ENCODE data around the gene NEMF.
"Not testable (repeated sequence)": the region's sequence is repeated elsewhere in the genome, so short reads cannot be mapped to it uniquely, and the experiment has no call there.

Gene NEMF

GRCh38 chr14:49849213-49849847 lies 3.3 kb downstream of the NEMF start:
- FAIRE-seq, result no peak
- DNase-seq (ENCODE audit: insufficient read length, low spot score), result no peak

- DNase-seq (ENCODE audit: insufficient read length, low spot score) (no peak), FAIRE-seq (no peak)
Observed at GRCh38 chr14:49828640-49829039, 23.9 kb downstream of the NEMF start.

DNA sequence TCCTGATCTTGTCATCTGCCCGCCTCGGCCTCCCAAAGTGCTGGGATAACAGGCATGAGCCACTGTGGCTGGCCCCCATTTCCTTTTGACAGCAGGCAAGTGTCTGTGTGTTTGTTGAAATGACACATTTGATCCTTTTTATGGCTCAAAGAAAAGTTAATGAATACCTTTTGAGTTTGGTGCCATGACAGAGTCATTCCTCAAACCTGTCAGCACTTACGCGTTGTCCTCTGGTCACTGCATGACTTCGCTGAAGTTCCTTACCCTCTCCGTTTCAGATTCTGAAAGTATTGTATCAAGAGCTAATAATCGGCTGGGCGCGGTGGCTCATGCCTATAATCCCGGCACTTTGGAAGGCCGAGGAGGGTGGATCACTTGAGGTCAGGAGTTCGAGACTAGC lies 32.4 kb downstream of the NEMF start:
- FAIRE-seq (no peak), DNase-seq (ENCODE audit: insufficient read length, low spot score) (no peak)

- FAIRE-seq, result no peak
- no peak for DNase-seq (ENCODE audit: insufficient read length, low spot score)
Observed at GRCh38 chr14:49816844-49817243, 35.7 kb downstream of the NEMF start.

DNA sequence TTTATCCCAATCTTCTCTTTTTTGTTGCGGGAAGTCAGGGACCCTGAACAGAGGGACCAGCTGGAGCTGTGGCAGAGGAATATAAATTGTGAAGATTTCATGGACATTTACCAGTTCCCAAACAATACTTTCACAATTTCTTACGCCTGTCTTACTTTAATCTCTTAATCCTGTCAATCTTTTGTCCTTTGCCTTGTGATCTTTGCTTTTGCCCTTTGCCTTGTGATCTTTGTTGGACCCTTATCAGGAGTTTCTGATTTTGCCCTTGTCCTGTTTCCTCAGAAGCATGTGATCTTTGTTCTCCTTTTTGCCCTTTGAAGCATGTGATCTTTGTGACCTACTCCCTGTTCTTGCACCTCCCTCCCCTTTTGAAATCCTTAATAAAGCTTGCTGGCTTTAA lies 36.5 kb downstream of the NEMF start:
- FAIRE-seq; DNase-seq (ENCODE audit: insufficient read length, low spot score): not testable (repeated sequence)

GRCh38 chr14:49808780-49809179 lies 43.8 kb downstream of the NEMF start:
- no peak for FAIRE-seq
- DNase-seq (ENCODE audit: insufficient read length, low spot score), result no peak

DNA sequence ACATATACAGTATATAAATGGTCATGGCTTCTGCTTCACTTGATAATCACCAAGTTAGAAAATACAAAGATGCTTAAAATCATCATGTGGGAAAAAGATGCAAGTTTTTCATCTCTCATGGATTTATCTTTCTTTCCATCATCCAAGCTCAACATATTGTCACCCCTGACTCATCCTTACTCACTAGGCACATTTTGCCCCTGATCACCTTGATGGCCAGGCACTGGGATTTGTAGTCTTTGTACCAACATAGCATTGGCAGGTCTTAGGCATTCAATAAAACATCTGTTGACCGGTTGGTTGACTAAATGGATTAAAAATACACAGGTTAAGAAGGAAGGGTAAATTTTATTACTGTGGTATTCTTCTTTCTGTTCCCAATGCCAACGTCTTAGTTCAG lies 56.6 kb downstream of the NEMF start:
- no peak for FAIRE-seq
- DNase-seq (ENCODE audit: insufficient read length, low spot score), result no peak

DNA sequence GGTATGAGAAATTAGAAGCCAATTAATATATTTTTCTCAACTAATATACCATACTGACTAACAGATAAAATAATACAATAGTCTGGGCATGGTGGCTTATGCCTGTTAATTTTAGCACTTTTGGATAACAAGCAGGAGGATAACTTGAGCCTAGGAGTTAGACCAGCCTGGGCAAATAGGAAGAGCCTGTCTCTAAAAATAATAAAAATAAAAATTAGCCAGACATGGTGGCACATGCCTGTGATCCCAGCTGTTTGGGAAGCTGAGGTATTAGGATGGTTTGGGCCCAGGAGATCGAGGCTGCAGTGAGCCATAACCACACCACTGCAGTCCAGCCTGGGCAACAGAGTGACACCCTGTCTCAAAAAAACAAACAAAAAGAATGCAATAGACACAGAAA lies 60.0 kb downstream of the NEMF start:
- FAIRE-seq (no peak), DNase-seq (ENCODE audit: insufficient read length, low spot score) (no peak)

GRCh38 chr14:49786315-49786714 lies 66.3 kb downstream of the NEMF start:
- FAIRE-seq (peak; percentile 47), DNase-seq (ENCODE audit: insufficient read length, low spot score) (no peak)

GRCh38 chr14:49783394-49784014 lies 69.1 kb downstream of the NEMF start:
- FAIRE-seq (no peak), DNase-seq (ENCODE audit: insufficient read length, low spot score) (no peak)

GRCh38 chr14:49781040-49781439 lies 71.5 kb downstream of the NEMF start:
- not testable (repeated sequence) for FAIRE-seq

DNA sequence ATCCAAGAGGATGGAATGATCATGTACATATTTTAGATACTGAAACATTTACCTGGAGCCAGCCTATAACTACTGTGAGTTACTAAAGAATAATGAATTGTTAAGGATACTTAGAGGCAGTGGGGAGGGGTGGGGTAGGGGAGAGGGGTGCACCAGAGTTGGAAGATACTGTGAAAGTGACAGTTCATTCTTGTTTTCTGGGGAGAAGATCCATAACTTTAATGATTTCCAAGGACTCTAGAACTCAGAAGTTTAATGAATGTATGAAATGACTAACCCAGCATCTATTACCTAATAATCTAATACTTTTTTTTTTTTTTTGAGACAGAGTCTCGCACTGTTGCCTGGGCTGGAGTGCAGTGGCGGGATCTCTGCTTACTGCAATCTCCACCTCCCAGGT lies 74.2 kb downstream of the NEMF start:
- no peak for FAIRE-seq

More at GRCh38 chr14:49781040-49781439, 71.5 kb downstream of the NEMF start:
- not testable (repeated sequence) for DNase-seq (ENCODE audit: insufficient read length, low spot score)

DNA sequence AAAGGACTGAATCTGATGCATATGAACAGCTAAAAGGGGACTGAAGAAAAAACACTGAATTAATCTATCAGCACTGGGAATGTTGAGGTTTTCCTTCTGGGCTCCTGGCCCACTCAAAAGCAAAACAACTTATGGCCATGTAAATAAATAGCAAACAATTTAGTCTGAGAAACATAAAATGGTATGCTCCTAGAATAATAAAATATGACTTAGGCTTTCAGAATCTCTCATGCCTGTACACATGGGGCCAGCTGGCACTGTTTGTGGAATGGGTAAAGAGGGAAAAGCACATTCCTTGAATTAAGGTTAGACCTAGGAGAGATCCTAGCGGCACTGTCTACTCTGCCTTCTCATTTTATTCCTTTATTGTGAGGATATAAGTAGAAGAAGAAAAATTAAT lies 78.5 kb downstream of the NEMF start:
- no peak for DNase-seq (ENCODE audit: insufficient read length, low spot score)
- peak; percentile 4 for FAIRE-seq

More for the DNA sequence above, 74.2 kb downstream of the NEMF start:
- no peak for DNase-seq (ENCODE audit: insufficient read length, low spot score)

DNA sequence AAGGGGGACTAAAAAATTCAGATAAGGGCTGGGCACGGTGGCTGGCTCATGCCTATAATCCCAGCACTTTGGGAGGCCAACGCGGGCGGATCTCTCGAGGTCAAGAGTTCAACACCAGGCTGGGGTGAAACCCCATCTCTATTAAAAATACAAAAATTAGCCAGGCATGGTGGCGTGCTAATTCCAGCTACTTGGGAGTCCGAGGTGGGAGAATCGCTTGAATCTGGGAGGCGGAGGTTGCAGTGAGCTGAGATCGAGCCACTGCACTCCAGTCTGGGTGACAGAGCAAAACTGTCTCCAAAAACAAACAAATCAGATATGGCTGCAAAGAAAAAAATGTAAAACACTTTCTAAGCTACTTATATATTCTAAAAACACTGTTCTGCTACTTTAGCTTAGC lies 80.9 kb downstream of the NEMF start:
- not testable (repeated sequence) for DNase-seq (ENCODE audit: insufficient read length, low spot score); FAIRE-seq

DNA sequence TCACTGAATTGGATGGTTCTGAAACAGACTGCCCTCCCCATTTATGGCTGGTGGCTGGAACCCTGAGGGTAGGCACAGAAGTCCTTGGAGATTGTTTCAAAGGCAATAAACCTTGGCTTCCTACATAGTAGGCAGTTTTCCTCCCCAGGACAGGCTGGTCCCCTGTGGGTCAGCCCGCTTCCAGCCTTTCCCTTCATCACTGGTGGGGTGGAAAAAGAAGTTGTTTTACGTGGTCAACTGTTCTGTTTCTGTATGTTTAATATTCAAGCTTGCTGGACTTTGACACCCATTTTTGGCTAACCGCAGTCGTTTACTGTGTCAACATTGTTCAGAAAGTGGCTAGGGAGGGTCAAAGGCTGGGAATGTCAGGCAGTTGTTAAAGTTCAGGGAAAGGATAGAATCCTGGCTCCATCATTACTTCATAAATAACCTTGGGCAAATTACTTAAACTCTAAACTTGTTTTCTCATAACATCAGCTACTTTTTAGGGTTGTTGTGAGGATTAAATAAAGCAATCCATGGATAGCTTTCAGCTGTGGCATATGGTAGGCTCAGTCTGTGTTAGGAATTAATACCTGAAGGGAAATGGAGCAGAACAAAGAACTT lies 82.3 kb downstream of the NEMF start:
- FAIRE-seq (peak; percentile 4), DNase-seq (ENCODE audit: insufficient read length, low spot score) (no peak)

DNA sequence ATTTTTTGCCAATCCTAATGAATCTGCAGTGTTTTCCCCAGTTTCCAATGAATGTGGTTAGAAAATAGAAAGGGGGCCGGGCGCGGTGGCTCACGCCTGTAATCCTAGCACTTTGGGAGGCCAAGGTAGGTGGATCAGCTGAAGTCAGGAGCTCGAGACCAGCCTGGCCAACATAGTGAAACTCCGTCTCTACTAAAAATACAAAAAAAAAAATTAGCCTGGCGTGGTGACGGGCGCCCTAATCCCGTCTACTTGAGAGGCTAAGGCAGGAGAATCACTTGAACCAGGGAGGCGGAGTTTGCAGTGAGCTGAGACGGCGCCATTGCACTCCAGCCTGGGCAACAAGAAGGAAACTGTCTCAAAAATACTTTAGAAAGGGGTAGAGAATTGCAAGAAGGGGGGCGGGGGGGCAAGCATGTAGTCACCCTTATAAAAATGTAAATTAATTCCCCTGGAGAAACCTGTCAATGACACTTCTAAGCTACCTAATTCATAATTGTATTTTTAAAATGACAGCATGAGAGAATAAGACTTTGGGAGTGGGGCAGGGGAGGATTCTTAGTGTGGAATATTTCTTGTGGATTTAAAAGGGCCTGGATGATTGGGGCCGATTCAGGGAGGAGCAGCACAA lies 82.9 kb downstream of the NEMF start:
- FAIRE-seq (no peak), DNase-seq (ENCODE audit: insufficient read length, low spot score) (no peak)

GRCh38 chr14:49769171-49769570 lies 83.4 kb downstream of the NEMF start:
- DNase-seq (ENCODE audit: insufficient read length, low spot score) (no peak), FAIRE-seq (no peak)

DNA sequence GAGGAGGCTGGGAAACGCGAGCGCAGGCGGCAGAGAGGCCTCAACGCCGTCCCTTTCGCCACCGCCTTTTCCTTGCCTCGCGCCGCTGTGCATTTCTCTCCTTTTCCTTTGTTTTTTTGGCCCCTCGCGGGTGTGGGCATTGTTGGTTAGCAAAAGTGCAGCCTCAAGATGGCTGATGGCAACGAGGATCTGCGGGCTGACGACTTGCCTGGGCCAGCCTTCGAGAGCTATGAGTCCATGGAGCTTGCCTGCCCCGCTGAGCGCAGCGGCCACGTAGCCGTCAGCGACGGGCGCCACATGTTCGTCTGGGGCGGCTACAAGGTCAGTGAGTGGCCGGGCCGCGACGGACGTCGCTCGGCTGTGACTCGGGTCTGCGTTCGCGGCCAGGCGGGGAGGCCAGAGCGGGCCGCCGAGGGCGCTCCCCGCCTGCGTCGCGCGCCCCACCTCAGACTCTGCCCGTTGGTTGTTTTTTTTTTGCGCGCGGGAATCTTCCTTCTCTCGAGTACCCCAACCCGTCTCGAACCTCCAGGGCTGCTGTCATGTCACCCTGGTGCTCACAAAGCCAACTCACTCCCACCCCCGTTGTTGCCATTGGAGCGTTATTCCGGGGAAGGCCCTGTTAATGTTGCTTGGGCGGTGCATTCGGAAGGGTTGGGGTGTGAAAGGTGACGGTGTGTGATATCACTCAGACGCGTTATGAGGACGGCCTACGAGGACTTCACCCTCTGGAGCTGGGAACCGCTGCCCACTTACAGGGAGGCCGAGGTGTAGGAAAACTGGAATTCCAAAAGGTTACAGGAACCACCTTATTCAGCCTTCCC lies 84.1 kb downstream of the NEMF start:
- FAIRE-seq (peak; percentile 84), DNase-seq (ENCODE audit: insufficient read length, low spot score) (peak; percentile 21)

DNA sequence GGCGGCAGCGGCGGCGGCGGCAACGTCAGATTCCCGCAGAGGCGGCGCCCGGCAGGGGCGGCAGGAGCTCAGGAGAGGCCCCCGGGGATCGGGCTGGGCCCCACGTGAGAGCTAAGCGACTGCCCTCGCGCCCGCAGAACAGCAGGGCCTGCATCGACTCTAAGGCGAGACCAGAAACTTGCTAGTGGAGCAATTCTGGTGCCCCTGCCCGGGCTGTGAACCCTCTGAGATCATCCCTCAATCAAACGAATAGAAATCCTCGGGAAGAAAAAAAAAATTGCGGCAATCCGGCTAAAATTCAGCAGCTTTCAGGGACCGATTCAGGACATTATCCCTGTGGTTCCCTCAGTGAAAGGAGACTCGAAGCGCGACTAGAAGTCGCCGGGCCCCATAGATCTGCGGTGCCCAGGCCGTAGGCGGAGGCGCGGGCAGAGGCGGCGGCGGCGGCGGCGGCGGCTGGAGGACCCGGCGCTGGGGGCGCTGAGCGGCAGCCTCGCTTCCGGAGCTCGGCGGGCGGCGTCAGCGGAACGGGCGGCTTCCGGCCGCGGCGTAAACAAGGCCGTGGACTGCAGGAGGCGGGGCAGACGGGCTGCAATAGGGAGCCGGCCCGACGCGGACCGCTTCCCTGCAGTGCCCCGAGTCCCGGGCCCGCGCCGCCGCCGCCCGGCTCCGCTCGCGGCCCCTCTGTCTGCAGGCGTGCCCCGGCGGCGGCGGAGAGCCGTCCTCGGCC lies 84.9 kb downstream of the NEMF start, which contains the start of gene KLHDC2:
TSS of gene KLHDC2 (plus strand) at position 583 of the 730 bp plus-strand sequence. CDS start 316 bp downstream, outside the sequence.
- DNase-seq (ENCODE audit: insufficient read length, low spot score) (peak; percentile 81), FAIRE-seq (peak; percentile 82)

DNA sequence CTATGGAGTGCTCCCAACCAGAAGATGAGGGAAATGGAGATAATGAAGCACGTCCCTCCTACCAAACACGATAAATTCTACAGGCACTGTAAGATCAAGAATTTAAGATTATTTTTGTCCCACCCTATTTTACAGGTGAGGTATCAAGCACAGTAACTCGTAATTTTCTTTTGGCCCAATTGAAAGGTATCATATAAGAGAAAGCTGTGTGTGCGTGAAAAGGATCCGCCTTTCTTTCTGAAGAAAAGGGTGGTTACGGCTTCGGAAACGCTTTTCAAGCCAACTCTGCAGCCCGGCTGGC lies 85.4 kb downstream of the NEMF start:
- FAIRE-seq (no peak), DNase-seq (ENCODE audit: insufficient read length, low spot score) (no peak)

Data from GM19239 (cell line).